ENCODE data around the gene ZRSR2.
"Not testable (repeated sequence)": the region's sequence is repeated elsewhere in the genome, so short reads cannot be mapped to it uniquely, and the experiment has no call there.

The ZRSR2 gene

DNA sequence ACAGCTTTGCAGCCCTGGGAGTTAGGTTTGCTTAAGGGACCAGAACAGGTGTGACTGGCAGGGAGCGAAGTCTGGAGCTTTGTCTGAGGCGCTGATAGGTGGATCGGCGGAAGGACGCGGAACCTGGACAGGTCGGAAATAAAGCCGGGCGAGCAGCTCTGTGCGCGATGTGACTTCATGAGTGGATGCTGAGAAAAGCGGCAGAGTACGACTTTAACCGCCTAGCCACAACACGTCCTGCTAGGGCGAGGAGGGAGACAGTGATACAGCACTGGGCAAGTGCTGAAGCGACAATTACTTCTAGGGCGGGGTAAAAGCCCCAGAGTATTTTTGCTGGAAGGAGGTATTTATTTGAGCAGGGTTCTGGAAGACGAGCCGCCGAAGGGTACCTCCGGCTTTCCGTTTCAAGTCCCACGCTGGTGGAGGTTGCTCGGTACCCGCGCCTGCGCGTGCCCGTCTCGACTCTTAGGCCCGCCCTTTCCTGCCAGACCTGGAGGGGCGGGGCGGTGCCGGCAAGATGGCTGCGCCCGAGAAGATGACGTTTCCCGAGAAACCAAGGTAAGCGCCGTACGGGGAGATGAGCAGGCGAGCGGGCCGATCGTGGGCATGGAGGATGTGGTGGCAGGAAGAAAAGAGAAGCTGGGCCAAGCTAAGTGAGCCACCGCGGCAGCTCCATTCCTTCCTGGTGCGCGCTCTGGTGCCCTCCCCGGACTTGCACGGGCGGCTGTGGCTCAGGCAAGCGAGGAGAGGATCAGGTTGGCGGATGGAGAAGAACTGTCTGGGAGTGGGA is at the start of gene ZRSR2:
ZRSR2 (plus strand) TSS at position 506 of the 790 bp plus-strand sequence; CDS start at position 518, 12 bp downstream.
- peak; percentile 92 for DNase-seq (ENCODE audit: low spot score)

DNA sequence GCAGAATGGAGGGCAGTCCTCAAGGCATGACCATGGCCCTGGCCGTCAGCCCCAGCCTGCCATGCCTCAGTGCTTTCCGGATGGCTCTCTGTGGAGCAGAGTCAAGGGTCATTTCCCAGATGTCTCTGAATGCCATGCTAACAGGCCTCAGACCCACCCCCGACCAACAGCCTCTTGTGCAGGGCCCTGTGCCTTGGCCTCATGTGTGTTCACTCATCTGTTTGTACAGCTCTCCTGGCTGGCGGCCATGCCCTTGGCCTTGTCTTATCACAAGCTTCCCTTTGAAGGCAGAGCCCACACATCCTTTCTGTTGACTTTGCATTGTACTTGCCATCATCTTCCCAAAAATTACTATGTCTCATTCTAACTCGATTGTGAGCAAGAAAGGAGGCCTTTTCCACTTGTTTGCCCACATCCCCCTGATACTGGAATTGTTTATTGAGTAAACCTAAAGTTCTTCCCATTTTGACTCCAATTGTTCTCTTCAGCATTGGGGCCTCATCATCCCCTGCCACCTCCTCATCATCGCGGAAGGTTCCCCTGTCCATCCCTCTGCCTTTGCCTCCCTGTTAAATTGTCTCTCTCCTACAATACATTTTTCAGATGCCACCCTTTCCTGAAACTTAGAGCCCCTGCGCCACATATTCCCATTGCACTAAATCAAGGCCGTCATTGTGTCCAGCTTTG is 46.0 kb upstream of the ZRSR2 start:
- peak; percentile 9 for DNase-seq (ENCODE audit: low spot score)

DNA sequence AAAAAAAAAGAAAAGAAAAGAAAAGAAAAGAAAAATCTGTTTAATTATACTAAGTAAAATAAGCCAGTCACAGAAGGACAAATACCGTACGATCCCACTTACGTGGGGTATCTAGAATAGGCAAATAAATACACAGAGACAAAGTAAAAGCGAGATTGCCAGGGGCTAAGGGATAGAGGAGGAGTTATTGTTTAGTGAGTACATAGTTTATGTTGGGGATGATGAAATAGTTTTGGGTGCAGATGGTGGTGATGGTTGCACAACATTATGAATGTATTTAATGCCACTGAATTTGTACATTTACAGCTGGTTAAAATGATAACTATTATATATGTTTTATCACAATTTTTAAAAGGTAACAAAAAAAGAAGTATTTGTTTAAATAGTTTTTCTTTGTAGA is 45.1 kb upstream of the ZRSR2 start:
- DNase-seq (ENCODE audit: low spot score): no peak

DNA sequence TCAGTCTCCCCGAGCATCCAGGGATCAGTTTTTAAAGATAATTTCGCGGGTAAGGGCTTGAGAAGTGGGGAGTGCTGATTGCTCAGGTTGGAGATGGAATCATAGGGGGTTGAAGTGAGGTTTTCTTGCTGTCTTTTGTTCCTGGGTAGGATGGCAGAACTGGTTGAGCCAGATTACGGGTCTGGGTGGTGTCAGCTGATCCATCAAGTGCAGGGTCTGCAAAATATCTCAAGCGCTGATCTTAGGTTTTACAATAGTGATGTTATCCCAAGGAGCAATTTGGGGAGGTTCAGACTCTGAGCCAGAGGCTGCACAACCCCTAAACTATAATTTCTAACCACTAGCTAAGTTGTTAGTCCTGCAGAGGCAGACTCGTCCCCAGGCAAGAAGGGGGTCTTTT is 43.6 kb upstream of the ZRSR2 start:
- not testable (repeated sequence) for DNase-seq (ENCODE audit: low spot score)

DNA sequence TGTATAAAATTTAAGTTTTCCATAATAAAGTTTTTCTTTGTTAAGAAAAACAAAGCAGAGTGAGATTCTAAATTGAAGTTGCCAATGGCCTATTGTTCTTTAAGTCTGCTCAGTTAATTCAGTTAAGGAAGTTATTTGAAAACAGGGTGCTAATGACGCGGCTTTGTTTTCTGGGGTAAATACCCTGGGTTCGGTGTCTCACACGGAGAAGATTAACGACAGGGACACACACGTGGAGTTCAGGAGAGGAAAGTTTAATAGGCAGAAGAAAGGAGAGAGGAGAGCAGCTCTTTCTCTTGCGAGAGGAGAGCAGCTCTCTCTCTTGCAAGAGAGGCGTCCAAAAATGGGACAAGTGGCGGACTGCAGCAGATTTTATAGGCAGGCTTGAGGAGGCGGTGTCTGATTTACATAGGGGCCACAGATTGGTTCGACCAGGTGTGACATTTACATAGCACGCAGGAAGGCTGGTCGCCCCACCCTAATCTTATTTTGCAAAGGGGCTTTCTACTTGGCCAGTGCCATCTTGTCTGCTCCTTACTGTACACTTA is 42.6 kb upstream of the ZRSR2 start:
- no peak for DNase-seq (ENCODE audit: low spot score)

DNA sequence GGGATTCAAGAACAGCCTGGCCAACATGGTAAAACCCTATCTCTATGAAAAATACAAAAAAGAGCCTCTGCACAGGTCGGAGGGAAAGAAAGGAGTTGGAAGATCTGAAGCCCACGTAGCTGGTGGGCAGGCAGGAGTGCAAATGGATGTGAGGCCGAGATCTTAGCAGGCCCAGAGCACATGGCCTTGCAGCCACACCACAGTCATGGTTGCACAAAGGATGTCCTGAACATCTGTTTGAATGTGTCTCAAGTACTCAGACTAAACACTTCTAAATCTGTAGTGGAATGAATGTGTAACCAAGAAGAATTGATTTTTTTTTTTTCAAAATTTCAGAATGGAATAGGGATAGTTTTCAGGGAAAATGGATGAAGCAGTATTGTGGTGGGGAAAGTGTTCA is 41.4 kb upstream of the ZRSR2 start:
- no peak for DNase-seq (ENCODE audit: low spot score)

- DNase-seq (ENCODE audit: low spot score): no peak
These were observed 40.4 kb upstream of the ZRSR2 start for GRCh38 chrX:15749642-15750610.

- no peak for DNase-seq (ENCODE audit: low spot score)
These were observed 39.6 kb upstream of the ZRSR2 start for GRCh38 chrX:15750611-15751154.

- no peak for DNase-seq (ENCODE audit: low spot score)
These were observed 39.0 kb upstream of the ZRSR2 start for GRCh38 chrX:15751155-15751819.

DNA sequence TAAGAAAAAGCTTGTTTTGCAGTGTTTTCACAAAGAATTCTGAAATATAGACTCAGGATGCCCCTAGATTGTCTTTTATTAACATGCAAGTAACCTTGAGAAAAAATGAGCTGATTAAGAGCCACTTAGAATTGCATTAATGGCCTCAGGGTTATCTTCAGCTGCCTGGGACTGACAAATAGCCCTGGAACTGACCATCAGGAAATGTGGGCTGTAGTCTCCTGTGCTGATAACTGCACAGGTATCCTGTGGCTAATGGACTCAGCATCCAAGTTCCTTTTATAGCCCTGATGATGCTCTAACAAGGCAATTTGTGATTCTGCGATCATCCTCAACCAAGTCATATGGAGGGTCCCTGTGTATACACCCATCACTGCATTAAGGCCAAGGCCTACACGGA is 35.2 kb upstream of the ZRSR2 start:
- DNase-seq (ENCODE audit: low spot score): no peak

DNA sequence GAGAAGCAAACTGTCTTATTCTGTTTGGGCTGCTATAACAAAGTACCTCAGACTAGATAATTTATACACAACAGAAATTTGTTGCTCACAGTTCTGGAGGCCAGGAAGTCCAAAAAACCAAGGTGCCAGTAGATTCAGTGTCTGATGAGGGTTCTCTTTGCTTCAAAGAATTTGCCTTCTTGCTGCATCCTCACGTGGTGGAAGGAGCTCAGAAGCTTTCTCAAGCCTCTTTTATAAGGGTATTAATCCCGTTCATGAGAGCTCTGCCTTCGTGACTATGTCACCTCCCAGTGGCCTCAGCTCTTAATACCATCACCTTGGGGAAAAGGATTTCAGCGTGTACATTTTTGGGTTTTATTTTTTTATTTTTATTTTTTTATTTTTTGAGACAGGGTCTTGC is 32.1 kb upstream of the ZRSR2 start:
- no peak for DNase-seq (ENCODE audit: low spot score)

- DNase-seq (ENCODE audit: low spot score): not testable (repeated sequence)
These were observed 30.4 kb upstream of the ZRSR2 start for GRCh38 chrX:15759886-15760285.

- peak; percentile 39 for DNase-seq (ENCODE audit: low spot score)
These were observed 28.6 kb upstream of the ZRSR2 start for GRCh38 chrX:15761564-15762191.

GRCh38 chrX:15769300-15769954 is 20.9 kb upstream of the ZRSR2 start:
- no peak for DNase-seq (ENCODE audit: low spot score)

DNA sequence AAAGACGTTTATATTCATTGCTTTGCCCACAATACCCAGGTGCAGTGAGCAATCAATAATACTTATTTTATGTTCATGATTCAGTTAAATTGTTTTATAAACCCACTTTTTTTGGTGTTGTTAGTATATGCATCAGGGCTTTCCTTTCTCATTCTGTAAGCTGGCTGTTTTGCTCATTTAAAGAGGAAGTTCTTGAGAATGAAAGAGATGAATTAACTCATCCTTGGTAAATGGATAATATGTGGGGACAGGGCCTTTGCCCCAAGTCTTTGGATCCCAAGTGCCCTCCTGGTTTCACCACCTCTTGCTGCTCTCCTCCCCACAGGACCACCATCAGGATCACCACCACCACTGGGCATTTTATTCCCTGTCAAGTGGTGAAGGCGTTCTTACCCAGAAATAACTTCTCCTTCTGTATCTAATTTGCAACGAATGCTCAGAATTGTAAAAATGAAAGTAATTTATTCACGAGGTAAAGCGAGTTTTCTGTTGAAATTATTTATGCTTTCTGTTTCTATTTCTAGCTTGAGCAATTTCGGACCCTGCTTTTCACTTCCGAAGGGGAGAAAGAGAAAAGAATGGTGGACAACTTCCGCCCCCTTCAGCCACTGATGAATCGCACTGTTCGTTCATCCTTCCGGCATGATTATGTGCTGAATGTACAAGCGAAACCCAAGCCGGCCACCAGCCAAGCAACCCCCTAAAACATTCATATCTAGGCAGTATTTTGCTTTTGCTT is 8.2 kb upstream of the ZRSR2 start:
- no peak for DNase-seq (ENCODE audit: low spot score)

- no peak for DNase-seq (ENCODE audit: low spot score)
These were observed 5.0 kb upstream of the ZRSR2 start for GRCh38 chrX:15785176-15785750.

- DNase-seq (ENCODE audit: low spot score): no peak
These were observed 3.4 kb upstream of the ZRSR2 start for GRCh38 chrX:15786915-15787314.

DNA sequence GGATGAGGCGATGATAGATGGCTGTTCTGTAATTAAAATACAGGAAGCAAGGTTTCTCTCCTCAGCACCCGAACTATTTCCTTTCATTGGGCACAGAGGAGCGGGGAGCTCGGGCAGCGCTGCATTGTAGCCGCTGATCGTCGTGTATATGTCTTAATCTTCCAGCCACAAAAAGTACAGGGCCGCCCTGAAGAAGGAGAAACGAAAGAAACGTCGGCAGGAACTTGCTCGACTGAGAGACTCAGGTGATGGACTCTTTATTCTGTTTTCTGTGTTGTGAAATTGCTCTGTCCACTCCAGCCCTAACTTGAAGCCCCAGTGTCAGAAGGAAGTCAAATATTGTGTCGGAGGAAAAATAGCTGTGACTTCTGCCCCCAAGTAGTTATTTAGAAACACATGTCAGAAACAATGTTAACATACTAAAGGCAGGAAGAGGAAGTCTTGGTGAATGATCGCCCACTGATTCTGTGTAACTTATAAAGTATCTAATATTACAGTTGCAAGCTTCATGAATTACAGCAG is 546 bp downstream of the ZRSR2 start:
- DNase-seq (ENCODE audit: low spot score): peak; percentile 46

- DNase-seq (ENCODE audit: low spot score): peak; percentile 32
These were observed 7.4 kb downstream of the ZRSR2 start for GRCh38 chrX:15797707-15798106.

All from kidney tubule cell (primary cell).